Nephron progenitor cell (in vitro differentiated cells): ENCODE results near the gene IGF1R.

Experiments
- DNase-seq: peaks from one replicate; pipeline ENCODE4 v3.0.0; 2021
- H3K27ac Mint-ChIP-seq: 2 replicates; pipeline ENCODE4 v1.8.0; 2021; ENCODE audit warnings: mild to moderate bottlenecking, moderate library complexity, mixed read lengths
- H3K27me3 Mint-ChIP-seq: 2 replicates; pipeline ENCODE4 v1.8.0; 2021; ENCODE audit warnings: mild to moderate bottlenecking, low read depth, mixed read lengths; ENCODE audit not compliant: poor library complexity
- H3K36me3 Mint-ChIP-seq: 2 replicates; pipeline ENCODE4 v1.8.0; 2021; ENCODE audit warnings: low read depth, mixed read lengths
- H3K4me1 Mint-ChIP-seq: 2 replicates; pipeline ENCODE4 v1.8.0; 2021; ENCODE audit warnings: mixed read lengths
- H3K4me3 Mint-ChIP-seq: 2 replicates; pipeline ENCODE4 v1.8.0; 2021; ENCODE audit warnings: mild to moderate bottlenecking, moderate library complexity, mixed read lengths
- H3K9me3 Mint-ChIP-seq: 2 replicates; pipeline ENCODE4 v1.8.0; 2021; ENCODE audit warnings: mild to moderate bottlenecking, moderate library complexity, mixed read lengths
- TF ChIP-seq, protein P1 (sequence below): fragments of 200-600 bp; sonication (generic); IDR thresholded peaks from 2 replicates; pipeline ENCODE4 v1.5.0; 2021; ENCODE audit warnings: antibody characterized with exemption

The IGF1R gene

DNA sequence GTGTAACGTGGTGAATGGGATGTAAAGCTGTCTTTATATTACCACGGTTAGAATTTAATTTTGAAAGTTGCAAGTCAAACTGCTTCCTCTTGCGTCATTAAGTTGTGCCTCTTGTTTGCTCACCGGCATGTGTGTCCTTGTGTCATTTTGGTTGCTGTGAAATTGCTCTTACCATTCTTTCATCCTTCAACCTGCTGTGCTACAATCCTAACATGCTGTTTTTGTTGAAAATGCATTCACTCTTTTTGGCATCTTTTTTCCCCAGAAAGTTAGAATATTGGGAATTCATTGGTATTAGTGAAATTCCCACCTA lies 194.6 kb downstream of the IGF1R start:
- no peak overlapping the region for H3K4me3 Mint-ChIP-seq
- DNase-seq, result no peak
- TF ChIP-seq, protein P1, sequence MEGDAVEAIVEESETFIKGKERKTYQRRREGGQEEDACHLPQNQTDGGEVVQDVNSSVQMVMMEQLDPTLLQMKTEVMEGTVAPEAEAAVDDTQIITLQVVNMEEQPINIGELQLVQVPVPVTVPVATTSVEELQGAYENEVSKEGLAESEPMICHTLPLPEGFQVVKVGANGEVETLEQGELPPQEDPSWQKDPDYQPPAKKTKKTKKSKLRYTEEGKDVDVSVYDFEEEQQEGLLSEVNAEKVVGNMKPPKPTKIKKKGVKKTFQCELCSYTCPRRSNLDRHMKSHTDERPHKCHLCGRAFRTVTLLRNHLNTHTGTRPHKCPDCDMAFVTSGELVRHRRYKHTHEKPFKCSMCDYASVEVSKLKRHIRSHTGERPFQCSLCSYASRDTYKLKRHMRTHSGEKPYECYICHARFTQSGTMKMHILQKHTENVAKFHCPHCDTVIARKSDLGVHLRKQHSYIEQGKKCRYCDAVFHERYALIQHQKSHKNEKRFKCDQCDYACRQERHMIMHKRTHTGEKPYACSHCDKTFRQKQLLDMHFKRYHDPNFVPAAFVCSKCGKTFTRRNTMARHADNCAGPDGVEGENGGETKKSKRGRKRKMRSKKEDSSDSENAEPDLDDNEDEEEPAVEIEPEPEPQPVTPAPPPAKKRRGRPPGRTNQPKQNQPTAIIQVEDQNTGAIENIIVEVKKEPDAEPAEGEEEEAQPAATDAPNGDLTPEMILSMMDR, result no peak
- H3K9me3 Mint-ChIP-seq, result no peaks in the 10 kb centered on the region
- peaks cover 89% of the 10 kb centered on the region for H3K4me1 Mint-ChIP-seq
- H3K36me3 Mint-ChIP-seq, result peaks cover 11% of the 10 kb centered on the region
- no peaks in the 10 kb centered on the region for H3K27me3 Mint-ChIP-seq
- no peak overlapping the region for H3K27ac Mint-ChIP-seq

DNA sequence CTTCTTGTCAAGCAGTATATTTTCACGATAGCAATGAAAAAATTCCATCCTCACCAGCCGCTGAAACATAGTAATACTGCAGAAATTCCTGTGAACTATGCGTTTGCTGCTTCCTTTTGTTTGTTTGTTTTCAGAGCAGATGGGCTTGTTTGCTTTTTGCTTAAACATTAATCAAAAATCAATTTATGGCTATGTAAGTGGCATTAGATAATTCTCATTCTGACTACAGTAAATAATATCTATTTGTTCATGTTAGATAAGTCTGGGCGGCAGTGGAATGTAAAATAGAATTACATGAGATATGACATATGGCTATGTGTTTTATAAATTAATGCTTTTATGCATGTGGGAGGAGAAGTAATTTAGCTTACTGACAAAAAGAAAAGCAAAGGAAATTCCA lies 195.5 kb downstream of the IGF1R start:
- Mint-ChIP-seq H3K4me1 (peaks cover 85% of the 10 kb centered on the region), H3K36me3 (peaks cover 6% of the 10 kb centered on the region), H3K4me3 (no peak overlapping the region), H3K9me3 (no peaks in the 10 kb centered on the region), H3K27me3 (no peaks in the 10 kb centered on the region), H3K27ac (no peak overlapping the region)
- DNase-seq, result no peak
- TF ChIP-seq, protein P1, result no peak

- Mint-ChIP-seq H3K9me3 (no peaks in the 10 kb centered on the region), H3K4me1 (peaks cover 83% of the 10 kb centered on the region), H3K36me3 (peaks cover 6% of the 10 kb centered on the region), H3K4me3 (no peak overlapping the region), H3K27ac (no peak overlapping the region), H3K27me3 (no peaks in the 10 kb centered on the region)
- DNase-seq, result no peak
- TF ChIP-seq, protein P1, result no peak
These were observed 195.9 kb downstream of the IGF1R start for GRCh38 chr15:98844261-98844660.

GRCh38 chr15:98845138-98845884 lies 197.0 kb downstream of the IGF1R start:
- Mint-ChIP-seq H3K27ac (no peak overlapping the region), H3K36me3 (peaks cover 1% of the 10 kb centered on the region), H3K27me3 (no peaks in the 10 kb centered on the region), H3K4me3 (no peak overlapping the region), H3K9me3 (no peaks in the 10 kb centered on the region), H3K4me1 (peaks cover 82% of the 10 kb centered on the region)
- TF ChIP-seq, protein P1, result no peak
- DNase-seq, result no peak

DNA sequence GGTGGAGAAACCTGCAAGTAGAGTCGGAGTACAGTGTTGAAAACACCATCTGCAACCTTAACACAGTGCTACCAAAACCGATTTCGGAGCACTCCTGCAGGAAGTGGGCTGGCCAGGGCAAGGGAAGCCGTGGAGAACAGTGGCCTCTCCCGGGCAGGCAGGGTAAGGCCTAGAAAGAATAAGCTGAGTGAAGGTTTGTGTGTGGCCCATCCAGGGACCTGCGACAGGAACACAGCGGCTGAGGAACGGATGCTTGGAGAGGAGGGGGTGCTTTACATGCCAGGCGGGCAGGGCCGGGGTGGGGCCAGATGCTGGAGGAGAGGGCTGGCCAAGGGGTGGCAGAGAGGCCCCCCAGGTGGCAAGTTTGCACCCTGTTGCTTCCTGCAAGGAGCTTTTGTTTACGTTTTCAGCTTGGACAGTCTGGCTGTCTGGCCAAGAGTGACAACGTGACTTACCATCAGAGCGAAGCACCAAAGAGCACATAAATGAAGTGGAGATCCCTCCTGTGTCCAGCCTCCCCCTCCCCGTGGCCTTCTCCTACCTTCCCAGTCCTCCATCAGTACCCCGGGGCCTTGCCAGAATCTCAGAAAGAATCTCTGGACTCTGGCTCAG lies 202.7 kb downstream of the IGF1R start:
- no peaks in the 10 kb centered on the region for H3K27me3 Mint-ChIP-seq
- TF ChIP-seq, protein P1, result peak; percentile 69
- peak overlapping the region; percentile 87 for H3K27ac Mint-ChIP-seq
- peak; percentile 69 for DNase-seq
- no peaks in the 10 kb centered on the region for H3K36me3 Mint-ChIP-seq
- no peaks in the 10 kb centered on the region for H3K9me3 Mint-ChIP-seq
- H3K4me3 Mint-ChIP-seq, result peak overlapping the region; percentile 90
- peaks cover 80% of the 10 kb centered on the region for H3K4me1 Mint-ChIP-seq

DNA sequence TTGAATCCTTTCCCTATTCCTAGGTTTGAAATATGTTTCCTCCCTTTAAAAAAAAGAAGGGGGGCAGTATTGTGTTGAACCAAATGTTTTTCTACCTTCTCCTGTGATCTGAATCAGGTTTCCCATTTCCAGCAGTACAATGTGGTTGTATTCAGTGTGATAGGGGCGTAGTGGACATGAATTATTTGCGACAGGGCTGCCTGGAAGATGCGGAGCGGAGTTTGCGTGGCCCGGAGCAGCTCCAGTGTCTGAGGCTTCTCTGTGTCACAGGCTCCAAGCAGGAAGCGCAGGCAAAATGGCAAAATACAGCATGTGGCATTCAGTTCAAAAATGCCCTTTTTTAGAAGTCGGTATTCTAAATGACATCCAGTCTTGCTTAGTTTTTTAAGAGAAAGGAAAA lies 204.8 kb downstream of the IGF1R start:
- peak overlapping the region; percentile 90 for H3K4me3 Mint-ChIP-seq
- no peaks in the 10 kb centered on the region for H3K27me3 Mint-ChIP-seq
- TF ChIP-seq, protein P1, result no peak
- DNase-seq, result peak; percentile 89
- no peaks in the 10 kb centered on the region for H3K36me3 Mint-ChIP-seq
- H3K27ac Mint-ChIP-seq, result peak overlapping the region; percentile 77
- H3K9me3 Mint-ChIP-seq, result no peaks in the 10 kb centered on the region
- peaks cover 79% of the 10 kb centered on the region for H3K4me1 Mint-ChIP-seq
